ENCODE data around the gene SCNN1G.
A peak's percentile ranks its signal among the peaks of the same experiment; 100 is the strongest.

The SCNN1G gene

DNA sequence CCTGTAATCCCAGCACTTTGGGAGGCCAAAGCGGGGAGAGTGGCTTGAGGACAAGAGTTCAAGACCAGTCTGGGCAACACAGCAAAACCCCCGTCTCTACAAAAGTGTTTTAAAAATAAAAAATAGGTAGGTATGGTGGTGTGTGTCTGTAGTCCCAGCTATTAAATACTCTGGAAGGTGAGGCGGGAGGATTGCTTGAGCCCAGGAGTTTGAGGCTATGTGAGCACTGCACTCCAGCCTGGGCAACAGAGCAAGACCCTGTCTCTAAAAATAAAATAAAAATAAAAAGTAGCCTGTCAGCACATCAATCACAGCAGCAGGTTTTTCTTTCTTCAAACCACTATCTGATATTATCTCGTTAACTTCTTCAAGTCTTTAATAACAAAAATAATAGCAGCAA, 34.9 kb upstream of the SCNN1G start:
- H3K4me3 ChIP-seq (ENCODE audit: low read depth, low read length), result no peak overlapping the region
- TF ChIP-seq, protein P1, sequence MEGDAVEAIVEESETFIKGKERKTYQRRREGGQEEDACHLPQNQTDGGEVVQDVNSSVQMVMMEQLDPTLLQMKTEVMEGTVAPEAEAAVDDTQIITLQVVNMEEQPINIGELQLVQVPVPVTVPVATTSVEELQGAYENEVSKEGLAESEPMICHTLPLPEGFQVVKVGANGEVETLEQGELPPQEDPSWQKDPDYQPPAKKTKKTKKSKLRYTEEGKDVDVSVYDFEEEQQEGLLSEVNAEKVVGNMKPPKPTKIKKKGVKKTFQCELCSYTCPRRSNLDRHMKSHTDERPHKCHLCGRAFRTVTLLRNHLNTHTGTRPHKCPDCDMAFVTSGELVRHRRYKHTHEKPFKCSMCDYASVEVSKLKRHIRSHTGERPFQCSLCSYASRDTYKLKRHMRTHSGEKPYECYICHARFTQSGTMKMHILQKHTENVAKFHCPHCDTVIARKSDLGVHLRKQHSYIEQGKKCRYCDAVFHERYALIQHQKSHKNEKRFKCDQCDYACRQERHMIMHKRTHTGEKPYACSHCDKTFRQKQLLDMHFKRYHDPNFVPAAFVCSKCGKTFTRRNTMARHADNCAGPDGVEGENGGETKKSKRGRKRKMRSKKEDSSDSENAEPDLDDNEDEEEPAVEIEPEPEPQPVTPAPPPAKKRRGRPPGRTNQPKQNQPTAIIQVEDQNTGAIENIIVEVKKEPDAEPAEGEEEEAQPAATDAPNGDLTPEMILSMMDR (IDR thresholded peaks at IDR 0.05; ENCODE audit: low read depth, low read length), result no peak

DNA sequence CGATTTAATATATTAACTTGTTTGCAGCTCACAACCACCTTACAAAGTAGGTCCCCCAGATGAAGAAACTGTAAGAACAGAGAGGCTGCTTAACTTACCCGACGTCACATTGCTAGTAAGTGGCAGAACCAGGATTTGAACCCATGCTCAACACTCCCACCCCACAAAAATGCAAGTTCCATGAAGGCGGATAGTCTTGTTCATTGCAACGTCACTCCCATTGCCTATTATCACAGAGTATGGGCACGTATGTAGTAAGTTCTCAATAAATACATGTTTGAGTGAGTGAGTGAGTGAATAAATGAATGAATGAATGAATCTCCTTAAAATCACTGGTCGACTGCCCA, 34.4 kb upstream of the SCNN1G start:
- H3K4me3 ChIP-seq (ENCODE audit: low read depth, low read length), result peak overlapping the region; percentile 61
- TF ChIP-seq, protein P1 (IDR thresholded peaks at IDR 0.05; ENCODE audit: low read depth, low read length), result no peak

DNA sequence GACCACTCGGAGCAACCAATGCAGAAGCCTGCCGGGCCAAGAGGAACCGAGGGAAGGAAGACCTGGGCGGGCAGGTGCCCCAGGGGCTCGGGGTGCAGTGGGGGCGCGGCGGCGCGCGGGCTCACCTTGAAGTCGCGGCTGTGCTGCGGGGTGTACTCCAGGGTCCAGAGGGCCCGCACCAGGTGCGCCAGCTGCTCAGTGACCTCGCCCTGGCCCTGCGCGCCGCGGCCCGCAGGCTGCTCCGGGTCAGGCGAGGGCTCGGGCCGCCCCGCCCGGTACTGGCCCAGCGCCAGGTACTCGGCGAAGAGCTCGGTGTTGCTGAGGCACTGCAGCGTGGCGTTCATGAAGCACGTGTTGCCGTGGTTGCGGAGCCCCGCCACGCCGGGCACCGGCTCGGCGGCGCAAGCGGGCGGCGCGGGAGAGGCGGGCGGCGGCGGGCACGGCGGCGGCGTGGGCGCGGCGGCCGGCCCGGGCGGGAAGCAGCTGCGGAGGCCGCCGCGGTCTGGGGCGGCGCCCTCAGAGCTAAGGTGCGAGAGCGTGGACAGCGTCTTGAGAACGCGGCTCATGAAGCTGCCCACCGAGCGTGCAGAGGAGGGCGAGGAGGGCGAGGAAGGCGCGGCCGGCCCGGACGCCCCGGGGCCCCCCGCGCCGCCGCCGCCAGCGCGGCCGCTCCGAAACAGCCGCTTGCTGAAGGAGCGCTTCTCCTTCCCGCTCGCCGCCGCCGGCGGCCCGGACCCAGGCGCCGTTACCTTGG, 33.9 kb upstream of the SCNN1G start:
- TF ChIP-seq, protein P1 (IDR thresholded peaks at IDR 0.05; ENCODE audit: low read depth, low read length), result no peak

DNA sequence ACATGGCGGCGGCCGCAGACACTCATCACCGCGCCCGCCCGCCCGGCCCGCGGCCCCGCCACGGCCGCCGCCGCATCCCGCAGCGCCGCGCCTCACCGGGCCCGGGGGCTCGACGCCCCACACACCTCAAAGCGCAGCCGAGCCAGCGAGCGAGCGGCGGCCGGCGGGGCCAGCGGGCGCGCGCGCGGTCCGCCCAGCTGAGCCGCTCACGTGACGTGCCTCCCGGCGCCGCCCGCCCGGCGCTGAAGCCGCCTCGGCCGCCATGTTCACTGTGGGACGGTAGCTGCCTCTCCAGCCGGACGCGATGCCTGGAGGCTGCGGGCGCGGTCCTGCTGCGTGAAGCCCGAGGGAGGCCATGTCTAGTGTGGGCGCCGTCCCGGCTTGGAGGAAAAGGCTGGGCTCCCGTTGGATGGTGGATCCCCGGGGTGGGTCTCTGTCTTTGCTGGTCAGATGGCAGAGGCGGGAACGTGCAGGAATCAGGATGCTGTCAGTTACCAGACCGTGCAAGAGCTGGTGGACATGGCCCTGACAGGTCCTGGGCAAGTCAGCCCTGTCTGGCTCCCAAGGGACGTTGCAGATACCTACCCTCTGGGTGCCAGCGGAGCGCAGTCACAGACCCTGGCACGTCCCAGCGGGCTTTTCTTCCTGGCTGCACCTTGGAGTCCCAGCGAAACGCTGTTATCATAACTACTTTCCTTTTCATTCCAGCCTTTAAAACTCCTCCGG, 33.1 kb upstream of the SCNN1G start, which contains the start of gene USP31:
TSS of gene USP31 (minus strand) at position 186 of the 726 bp plus-strand sequence. CDS start at position 4, 182 bp downstream.
- H3K4me3 ChIP-seq (ENCODE audit: low read depth, low read length), result peak within 1 kb of the TSS; percentile 69
- TF ChIP-seq, protein P1 (IDR thresholded peaks at IDR 0.05; ENCODE audit: low read depth, low read length), result no peak

More for the DNA sequence above, 33.9 kb upstream of the SCNN1G start:
- peak overlapping the region; percentile 61 for H3K4me3 ChIP-seq (ENCODE audit: low read depth, low read length)

DNA sequence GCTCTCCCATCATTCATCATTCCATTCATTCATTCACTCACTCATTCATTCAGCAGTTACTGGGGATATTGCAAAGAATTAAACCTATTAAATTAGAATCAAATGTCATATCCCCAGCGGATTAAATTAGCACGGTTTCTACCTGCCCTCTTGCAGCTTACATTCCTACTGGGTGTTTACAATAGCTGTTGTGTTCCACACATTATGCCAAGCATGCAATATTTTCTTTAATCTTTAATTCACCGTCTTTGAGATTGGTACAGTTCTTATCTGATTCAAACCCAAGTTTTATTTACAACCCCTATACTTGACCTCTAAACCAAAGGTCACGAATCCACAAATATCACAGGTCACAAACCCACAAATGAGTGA, 32.6 kb upstream of the SCNN1G start:
- peak overlapping the region; percentile 69 for H3K4me3 ChIP-seq (ENCODE audit: low read depth, low read length)
- TF ChIP-seq, protein P1 (IDR thresholded peaks at IDR 0.05; ENCODE audit: low read depth, low read length), result no peak

DNA sequence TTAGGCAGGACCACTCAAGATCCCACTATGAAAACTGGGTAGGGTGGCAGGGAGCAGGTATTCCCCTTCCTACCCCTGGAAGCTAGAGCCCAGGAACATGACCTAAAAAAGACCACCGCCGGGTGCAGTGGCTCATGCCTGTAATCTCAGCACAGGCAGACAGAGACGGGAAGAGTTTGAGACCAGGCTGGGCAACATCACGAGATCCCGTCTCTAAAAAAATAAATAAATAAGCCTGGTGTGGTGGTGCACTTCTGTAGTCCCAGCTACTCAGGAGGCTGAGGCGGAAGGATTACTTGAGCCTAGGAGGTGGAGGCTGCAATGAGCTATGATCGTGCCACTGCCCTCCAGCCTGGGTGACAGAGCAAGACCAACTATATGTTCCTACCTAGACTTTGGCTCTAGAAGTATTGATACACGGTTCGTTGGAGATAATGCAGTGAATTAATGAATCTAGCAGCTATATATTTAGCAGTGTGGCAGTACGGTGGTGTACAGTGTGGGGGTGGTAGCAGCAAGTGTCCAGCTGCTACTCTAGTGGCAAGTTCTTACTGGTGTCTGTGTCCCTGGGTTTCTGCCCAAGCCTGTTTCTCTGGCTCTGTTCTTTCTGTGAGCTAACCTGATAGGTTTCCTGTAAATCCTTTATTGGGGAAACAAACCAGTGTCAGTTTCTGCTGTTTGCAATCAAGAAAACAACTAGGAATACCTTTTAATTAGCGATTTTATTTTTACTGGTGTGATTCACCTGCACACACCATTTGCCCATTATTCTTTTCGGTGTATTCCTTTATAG, 30.0 kb upstream of the SCNN1G start:
- no peak overlapping the region for H3K4me3 ChIP-seq (ENCODE audit: low read depth, low read length)
- TF ChIP-seq, protein P1 (IDR thresholded peaks at IDR 0.05; ENCODE audit: low read depth, low read length), result no peak

All from WI38 (cell line).